ENCODE data around the gene KLHL21.
"Not testable (repeated sequence)": the region's sequence is repeated elsewhere in the genome, so short reads cannot be mapped to it uniquely, and the experiment has no call there.

Gene KLHL21

DNA sequence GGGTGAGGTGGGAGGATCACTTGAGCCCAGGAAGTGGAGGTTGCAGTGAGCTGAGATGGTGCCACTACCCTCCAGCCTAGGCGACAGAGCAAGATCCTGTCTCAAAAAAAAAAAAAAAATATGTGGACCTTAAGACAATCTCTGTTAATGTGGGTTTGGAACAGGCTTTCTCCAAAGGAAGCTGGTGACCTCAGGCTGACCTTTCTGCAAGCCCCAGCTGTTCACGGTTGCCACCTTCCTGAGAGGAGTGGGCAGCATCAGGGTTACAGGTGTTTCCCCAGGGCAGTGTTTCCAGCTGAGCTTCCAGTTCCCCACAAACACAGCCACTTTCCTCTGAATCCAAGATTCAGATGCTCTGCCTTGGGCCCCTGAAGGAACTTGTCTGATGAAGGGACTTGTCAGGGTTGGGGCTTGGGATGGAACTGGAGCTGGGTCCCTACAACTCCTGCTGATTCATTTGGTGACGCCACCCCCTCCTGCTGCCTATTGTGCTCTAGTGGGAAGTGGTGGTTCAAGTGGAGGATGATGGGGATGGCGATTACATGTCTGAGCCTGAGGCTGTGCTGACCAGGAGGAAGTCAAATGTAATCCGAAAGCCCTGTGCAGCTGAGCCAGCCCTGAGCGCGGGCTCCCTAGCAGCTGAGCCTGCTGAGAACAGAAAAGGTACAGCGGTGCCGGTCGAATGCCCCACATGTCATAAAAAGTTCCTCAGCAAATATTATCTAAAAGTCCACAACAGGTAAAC is 20.9 kb downstream of the KLHL21 start:
- no peak for DNase-seq

DNA sequence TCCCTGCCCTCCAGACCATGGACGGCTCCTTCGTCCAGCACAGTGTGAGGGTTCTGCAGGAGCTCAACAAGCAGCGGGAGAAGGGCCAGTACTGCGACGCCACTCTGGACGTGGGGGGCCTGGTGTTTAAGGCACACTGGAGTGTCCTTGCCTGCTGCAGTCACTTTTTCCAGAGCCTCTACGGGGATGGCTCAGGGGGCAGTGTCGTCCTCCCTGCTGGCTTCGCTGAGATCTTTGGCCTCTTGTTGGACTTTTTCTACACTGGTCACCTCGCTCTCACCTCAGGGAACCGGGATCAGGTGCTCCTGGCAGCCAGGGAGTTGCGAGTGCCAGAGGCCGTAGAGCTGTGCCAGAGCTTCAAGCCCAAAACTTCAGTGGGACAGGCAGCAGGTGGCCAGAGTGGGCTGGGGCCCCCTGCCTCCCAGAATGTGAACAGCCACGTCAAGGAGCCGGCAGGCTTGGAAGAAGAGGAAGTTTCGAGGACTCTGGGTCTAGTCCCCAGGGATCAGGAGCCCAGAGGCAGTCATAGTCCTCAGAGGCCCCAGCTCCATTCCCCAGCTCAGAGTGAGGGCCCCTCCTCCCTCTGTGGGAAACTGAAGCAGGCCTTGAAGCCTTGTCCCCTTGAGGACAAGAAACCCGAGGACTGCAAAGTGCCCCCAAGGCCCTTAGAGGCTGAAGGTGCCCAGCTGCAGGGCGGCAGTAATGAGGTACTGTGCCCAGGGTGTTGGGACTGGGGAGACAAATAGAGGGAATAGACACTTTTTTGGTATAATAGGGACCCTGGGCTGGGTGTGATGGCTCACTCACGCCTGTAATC is 21.9 kb downstream of the KLHL21 start:
- DNase-seq, result no peak

DNA sequence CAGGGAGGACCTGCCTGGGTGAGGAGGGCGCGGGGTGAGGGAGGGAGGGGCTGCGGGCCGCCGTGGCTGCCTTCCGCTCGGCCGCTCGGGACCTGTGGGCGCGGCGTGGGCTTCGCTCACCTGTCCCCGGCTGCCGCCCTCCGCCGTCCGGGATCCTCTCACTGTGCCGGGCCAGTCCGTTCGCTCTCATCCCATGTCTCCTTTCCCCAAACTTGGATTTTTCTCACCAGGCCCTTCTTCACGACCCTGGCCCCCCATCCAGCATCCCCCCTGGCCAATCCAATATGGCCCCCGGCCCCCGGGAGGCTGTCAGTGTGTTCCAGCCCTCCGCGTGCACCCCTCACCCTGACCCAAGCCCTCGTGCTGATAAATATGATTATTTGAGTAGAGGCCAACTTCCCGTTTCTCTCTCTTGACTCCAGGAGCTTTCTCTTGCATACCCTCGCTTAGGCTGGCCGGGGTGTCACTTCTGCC is 22.5 kb downstream of the KLHL21 start:
- no peak for DNase-seq

DNA sequence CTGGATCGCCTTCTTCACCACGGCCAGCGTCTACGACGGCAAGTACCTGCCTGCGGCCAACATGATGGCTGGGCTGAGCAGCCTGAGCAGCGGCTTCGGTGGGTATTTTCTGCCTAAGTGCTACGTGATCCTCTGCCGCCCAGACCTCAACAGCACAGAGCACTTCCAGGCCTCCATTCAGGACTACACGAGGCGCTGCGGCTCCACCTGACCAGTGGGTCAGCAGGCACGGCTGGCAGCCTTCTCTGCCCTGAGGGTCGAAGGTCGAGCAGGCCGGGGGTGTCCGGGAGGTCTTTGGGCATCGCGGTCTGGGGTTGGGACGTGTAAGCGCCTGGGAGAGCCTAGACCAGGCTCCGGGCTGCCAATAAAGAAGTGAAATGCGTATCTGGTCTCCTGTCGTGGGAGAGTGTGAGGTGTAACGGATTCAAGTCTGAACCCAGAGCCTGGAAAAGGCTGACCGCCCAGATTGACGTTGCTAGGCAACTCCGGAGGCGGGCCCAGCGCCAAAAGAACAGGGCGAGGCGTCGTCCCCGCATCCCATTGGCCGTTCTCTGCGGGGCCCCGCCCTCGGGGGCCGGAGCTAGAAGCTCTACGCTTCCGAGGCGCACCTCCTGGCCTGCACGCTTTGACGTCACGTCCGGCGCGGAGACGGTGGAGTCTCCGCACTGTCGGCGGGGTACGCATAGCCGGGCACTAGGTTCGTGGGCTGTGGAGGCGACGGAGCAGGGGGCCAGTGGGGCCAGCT is 23.1 kb downstream of the KLHL21 start, which contains the start of gene ZBTB48:
ZBTB48 (plus strand) TSS at position 621 of the 745 bp plus-strand sequence. CDS start 616 bp downstream, outside the sequence.
- peak; percentile 95 for DNase-seq

DNA sequence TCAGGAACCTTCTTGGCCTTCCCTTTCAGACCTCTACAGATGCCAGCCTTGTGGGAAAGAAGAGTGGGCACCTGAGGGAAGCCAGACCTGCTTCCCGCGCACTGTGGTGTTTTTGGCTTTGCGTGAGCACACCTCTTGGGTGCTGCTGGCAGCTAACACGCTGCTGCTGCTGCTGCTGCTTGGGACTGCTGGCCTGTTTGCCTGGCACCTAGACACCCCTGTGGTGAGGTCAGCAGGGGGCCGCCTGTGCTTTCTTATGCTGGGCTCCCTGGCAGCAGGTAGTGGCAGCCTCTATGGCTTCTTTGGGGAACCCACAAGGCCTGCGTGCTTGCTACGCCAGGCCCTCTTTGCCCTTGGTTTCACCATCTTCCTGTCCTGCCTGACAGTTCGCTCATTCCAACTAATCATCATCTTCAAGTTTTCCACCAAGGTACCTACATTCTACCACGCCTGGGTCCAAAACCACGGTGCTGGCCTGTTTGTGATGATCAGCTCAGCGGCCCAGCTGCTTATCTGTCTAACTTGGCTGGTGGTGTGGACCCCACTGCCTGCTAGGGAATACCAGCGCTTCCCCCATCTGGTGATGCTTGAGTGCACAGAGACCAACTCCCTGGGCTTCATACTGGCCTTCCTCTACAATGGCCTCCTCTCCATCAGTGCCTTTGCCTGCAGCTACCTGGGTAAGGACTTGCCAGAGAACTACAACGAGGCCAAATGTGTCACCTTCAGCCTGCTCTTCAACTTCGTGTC is 23.9 kb downstream of the KLHL21 start:
- DNase-seq, result no peak

DNA sequence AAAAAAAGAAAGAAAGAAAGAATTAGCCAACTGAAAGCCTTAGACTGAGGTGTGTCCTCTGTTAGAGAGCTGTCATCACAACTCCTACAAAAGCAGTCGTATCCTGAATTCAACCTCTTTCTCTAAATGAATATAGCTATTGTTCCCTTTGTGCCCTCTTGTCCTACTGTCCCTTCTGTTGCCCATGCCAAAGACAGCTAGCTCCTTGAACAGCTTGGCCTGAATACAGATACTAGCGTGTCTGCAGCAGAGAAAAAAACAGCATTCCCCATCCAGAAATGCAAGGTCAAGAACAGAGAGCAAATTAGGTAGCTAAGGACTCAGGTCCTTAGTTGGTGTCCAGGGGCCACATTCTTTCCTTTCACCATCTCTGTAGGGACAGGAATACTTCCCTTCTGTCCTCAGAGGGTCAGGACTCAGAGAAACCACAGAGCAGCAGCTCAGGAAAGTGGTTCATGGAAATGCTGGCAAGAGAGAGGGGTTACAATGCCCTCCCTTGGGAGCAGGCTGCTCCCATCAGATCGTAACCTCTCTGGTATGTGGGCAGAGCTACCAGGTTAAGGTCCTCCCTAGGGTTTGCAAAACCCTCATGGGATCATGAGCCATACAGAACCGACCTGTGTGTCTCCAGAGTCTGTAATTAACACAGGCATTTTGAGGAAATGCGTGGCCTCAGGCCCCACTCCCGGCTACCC is 24.7 kb downstream of the KLHL21 start:
- no peak for DNase-seq

DNA sequence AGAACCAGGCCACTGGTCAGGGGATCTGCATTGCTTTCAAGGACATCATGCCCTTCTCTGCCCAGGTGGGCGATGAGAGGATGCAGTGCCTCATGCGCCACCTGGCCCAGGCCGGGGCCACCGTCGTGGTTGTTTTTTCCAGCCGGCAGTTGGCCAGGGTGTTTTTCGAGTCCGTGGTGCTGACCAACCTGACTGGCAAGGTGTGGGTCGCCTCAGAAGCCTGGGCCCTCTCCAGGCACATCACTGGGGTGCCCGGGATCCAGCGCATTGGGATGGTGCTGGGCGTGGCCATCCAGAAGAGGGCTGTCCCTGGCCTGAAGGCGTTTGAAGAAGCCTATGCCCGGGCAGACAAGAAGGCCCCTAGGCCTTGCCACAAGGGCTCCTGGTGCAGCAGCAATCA is 27.9 kb downstream of the KLHL21 start:
- DNase-seq, result no peak

DNA sequence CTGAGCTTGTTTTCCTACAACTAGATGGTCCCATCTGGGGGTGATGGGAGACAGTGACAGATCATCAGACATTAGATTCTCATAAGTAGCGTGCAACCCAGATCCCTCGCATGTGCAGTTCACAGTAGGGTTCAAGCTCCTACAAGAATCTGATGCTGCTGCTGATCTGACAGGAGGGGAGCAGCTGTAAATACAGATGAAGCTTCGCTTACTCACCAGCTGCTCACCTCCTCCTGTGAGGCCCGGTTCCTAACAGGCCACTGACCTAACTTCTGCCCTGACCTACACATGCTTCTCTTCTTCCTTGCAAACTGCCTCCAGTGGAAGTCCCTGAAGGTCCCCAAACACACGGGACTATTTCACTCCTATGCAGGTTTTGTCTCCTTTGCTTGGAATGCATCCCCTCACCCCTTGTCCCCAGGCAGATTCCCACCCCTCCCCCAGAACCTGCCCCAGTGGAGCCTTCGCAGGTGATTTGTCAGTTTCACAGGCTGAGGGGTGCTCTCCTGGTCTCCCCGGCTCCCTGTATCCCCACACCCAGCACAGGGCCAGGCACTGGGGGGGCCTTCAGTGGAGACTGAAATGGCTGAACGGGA is 28.5 kb downstream of the KLHL21 start:
- no peak for DNase-seq

DNA sequence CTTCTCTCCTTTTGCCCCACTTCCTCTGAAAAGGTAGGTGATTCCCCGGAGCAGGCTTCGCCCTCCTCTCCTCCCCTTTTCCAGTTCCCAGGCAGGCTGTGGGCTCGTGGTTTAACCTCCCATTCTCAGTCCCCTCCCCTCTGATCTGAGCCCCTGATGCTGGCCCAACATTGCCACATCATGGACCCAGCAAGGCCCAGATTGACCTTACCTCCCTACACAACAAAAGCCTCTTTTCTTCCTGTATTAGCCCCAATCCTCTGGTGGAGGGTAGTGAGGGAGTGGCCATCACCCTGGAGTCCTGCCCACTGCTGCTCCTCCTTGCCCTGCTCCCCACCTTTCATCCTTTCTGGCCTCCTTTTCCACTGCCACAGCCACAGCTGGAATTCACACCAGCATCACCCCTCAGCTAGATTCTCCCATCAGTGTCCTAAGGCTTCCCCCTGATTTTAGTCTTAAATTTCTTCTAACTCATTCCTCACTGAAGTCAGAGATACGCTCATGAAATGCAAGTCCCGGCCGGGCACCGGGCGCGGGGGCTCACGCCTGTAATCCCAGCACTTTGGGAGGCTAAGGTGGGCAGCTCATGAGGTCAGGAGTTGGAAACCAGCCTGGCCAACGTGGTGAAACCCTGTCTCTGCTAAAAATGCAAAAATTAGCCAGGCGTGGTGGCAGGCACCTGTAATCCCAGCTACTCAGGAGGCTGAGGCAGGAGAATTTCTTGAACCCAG is 29.9 kb downstream of the KLHL21 start:
- no peak for DNase-seq

DNA sequence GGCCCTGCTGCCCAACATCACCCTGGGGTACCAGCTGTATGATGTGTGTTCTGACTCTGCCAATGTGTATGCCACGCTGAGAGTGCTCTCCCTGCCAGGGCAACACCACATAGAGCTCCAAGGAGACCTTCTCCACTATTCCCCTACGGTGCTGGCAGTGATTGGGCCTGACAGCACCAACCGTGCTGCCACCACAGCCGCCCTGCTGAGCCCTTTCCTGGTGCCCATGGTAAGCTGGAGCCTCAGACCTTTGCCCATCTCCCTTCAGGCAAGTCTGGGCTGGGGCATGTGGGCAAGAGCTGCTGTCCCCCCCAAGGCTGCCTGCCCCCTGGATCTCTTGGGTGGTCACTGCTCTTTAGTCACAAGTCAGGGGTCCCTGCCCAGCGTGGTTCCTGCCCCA is 31.7 kb downstream of the KLHL21 start:
- no peak for DNase-seq

DNA sequence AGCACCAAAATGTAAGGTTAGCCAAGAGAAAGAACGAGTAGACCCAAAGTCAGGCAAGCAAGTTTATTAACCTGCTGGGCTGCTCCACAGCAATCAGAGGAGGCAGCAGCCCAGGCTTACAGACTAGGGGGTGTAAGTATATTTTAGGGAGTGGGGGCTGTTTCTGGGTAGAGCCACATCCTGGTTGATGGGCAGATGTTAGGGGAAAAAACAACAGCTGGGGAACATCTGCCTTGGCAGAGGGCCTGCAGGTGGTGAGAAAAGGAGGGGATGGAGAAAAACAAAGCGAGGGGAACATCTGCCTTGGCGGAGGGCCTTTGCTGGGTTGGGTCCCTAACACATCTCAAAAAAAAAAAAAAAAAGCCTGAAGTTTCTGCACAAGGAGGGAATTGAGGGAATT is 32.6 kb downstream of the KLHL21 start:
- no peak for DNase-seq

DNA sequence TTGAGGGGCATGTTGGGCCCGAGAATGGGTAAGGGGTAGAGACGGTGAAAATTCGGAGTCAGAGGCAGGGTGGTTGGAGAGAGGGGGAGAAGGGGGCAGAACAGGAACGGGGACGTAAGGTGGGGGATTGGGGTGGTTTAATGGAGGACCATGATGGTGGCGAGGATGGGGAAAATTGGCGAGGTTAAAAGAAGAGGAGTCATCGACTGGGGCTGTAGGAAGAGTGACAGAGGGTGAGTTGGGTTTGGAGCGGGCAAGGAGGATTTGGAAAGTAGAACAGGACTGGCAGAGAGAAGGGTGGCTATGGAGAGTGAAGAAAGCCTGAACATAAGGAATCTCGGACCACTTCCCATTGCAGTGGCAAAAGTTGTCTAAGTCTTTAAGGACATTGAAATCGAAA is 33.6 kb downstream of the KLHL21 start:
- DNase-seq, result no peak

DNA sequence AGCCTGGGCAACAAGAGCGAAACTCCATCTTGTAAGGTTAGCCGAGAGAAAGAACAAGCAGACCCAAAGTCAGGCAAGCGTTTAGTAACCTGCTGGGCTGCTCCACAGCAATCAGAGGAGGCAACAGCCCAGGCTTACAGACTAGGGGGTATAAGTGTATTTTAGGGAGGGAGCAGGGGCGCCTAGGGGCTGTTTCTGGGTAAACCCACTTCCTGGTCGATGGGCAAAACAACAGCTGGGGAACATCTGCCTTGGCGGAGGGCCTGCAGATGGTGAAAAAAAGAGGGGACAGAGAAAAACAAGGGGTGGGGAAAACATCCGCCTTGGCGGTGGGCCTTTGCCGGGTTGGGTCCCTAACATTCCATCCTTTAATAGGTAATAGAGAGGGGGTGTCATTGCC is 42.4 kb downstream of the KLHL21 start:
- DNase-seq, result no peak

DNA sequence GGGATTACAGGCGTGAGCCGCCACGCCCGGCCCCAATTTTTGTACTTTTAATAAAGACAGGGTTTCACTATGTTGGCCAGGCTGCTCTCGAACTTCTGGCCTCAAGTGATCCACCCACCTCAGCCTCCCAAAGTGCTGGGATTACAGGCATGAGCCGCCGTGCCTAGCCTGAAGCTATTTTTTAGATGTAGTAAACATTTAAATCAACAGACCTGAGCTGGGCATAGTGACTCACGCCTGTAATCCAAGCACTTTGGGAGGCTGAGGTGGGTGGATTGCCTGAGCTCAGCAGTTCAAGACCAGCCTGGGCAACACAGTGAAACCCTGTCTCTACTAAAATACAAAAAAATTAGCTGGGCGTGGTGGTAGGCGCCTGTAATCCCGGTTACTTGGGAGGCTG is 43.5 kb downstream of the KLHL21 start:
- DNase-seq, result not testable (repeated sequence)

DNA sequence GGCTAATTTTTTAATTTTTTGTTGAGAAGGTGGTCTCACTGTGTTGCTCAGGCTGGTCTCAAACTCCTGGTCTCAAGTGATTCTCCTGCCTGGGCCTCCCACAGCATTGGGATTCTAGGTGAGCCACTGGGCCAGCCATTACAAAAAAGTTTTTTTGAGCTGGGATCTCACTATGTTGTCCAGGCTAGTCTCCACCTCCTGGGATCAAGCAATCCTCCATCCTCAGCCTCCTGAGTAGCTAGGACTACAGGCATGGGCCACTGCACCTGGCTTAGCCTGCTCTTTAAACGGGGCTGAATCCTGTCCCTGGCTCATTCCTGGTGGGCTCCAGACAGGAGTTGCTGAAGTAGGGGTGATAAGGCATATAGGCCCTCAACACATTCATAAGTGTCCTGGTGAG is 45.1 kb downstream of the KLHL21 start:
- no peak for DNase-seq

DNA sequence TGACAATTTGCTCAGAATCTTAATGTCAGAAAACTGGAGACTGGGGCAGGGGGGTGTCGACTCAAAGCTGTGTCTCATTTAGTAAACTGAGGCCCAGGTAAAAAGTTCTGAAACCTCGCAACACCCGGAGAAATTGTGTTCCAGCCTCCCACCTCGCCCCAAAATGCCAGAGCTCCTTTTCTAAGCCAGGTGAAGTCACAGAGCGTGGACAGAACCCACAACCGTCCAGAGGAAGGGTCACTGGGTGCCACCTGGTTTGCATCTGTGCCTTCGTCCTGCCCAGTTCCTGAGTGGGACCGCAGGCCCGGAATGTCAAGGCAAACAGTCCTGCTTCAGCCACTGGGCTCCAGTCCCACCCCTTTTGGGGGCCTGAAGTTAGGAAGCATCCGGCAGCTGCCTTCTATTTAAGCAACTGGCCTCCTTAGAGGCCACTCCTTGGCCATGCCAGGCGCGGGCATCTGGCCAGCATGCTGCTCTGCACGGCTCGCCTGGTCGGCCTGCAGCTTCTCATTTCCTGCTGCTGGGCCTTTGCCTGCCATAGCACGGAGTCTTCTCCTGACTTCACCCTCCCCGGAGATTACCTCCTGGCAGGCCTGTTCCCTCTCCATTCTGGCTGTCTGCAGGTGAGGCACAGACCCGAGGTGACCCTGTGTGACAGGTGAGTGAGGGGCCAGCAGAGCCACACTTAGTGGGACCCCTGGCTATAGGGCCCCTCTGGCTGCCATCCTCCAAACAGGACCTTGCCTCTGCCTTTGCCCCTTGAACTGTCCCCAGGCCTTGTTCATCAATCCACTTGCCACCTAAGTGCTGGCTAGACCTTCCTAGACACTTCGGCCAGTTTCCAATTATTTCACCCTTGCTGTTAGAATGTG is 47.5 kb downstream of the KLHL21 start, which contains the start of gene TAS1R1:
TAS1R1 (plus strand) TSS at position 401 of the 872 bp plus-strand sequence; CDS start at position 468, 67 bp downstream.
- peak; percentile 17 for DNase-seq

DNA sequence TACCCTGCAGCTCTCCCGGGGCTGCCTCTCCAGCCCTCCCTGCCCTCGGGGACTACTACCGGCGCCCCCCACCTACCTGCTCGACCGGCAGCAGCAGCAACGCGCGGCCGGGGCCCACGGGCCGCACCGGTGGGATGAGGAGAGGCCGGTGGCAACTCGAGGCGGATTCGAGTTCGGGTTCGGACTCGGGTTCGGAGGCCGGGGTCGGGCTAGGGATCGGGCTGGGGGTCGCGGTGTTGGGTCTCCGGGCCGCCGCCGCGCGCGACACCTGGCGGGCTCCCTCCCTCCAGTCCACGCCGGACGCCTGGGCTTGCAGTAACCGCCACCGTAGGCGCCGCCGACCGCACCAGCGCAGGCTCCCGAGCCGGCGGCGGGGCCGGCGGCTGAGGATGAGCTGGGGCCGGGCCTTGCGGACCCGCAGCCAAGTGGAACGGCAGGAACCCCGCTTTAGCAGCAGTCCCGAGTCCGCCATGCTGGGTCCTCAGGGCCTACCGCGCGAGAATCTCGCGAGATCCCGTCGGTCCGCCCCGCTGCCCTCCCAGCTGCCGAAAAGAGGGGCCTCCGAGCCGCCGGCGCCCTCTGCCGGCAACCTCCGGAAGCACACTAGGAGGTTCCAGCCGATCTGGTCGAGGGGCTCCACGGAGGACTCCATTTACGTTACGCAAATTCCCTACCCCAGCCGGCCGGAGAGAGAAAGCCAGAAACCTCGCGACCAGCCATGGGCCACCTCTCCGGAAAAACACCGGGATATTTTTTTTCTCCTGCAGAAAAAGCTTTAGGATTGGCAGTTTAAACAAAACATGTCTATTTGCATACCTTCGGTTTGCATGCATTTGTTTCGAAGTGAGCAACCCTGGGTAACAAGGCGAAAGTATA is 48.4 kb downstream of the KLHL21 start, which contains the start of gene NOL9:
NOL9 (minus strand) TSS at position 483 of the 876 bp plus-strand sequence; CDS start at position 472, 11 bp downstream.
- DNase-seq, result peak; percentile 80

DNA sequence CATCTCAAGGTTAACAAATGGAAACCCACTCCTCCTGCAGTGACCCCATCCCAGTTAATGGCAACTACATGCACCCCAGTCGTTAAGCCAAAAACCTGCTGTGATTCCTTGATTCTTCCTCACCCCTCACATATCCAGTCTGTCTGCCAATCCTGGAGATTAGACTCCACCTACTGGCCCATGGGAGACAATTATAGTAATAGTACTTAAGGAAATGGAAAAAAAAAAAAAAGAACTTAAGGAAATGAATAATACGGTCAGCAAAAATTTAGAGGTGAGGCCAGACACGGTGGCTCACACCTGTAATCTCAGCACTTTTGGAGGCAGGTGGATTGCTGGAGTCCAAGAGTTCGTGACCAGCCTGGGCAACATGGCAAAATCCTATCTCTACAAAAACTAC is 55.4 kb downstream of the KLHL21 start:
- no peak for DNase-seq
